GM12875 (cell line): ENCODE data around the gene DDA1.
"Not testable (repeated sequence)": the region's sequence is repeated elsewhere in the genome, so short reads cannot be mapped to it uniquely, and the experiment has no call there.

Experiments
- H3K4me3 ChIP-seq: one replicate; pipeline ENCODE4 v1.5.1; 2011; ENCODE audit warnings: low read depth, low read length, control low read depth
- TF ChIP-seq, protein P1 (sequence below): IDR thresholded peaks from 2 replicates; pipeline ENCODE4 v1.5.1; 2011; ENCODE audit warnings: low read depth, mild to moderate bottlenecking, control low read depth, inconsistent platforms, low read length, moderate library complexity, borderline replicate concordance; ENCODE audit not compliant: insufficient read depth

Gene DDA1

DNA sequence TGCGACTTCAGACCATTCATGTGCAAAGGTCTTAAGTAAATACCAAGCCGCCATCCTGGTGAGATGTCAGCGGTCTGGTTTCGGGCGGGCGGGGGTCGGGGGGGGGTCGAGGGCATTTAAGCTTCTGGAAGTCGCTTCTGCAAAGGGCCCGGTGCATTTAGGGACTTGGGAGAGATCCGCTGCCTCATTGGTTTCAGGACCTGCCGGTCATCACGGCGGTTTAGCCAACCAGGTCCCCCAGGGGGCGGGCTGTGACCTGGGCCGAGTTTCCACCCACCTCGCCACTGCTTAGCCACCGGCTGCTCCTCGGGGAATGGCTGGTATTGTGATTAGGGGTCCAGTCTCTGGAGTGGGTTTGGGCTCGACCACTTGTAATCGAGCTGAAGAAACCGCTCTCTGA lies 19.9 kb upstream of the DDA1 start:
- TF ChIP-seq, protein P1, sequence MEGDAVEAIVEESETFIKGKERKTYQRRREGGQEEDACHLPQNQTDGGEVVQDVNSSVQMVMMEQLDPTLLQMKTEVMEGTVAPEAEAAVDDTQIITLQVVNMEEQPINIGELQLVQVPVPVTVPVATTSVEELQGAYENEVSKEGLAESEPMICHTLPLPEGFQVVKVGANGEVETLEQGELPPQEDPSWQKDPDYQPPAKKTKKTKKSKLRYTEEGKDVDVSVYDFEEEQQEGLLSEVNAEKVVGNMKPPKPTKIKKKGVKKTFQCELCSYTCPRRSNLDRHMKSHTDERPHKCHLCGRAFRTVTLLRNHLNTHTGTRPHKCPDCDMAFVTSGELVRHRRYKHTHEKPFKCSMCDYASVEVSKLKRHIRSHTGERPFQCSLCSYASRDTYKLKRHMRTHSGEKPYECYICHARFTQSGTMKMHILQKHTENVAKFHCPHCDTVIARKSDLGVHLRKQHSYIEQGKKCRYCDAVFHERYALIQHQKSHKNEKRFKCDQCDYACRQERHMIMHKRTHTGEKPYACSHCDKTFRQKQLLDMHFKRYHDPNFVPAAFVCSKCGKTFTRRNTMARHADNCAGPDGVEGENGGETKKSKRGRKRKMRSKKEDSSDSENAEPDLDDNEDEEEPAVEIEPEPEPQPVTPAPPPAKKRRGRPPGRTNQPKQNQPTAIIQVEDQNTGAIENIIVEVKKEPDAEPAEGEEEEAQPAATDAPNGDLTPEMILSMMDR: no peak
- no peak overlapping the region for H3K4me3 ChIP-seq

- H3K4me3 ChIP-seq: peak overlapping the region; percentile 71
- TF ChIP-seq, protein P1: peak; percentile 77; the same call in 1 of the 2 replicates
These were observed 16.9 kb upstream of the DDA1 start for GRCh38 chr19:17292301-17293074.

- no peak overlapping the region for H3K4me3 ChIP-seq
- TF ChIP-seq, protein P1: no peak
These were observed 15.8 kb upstream of the DDA1 start for GRCh38 chr19:17293605-17294004.

DNA sequence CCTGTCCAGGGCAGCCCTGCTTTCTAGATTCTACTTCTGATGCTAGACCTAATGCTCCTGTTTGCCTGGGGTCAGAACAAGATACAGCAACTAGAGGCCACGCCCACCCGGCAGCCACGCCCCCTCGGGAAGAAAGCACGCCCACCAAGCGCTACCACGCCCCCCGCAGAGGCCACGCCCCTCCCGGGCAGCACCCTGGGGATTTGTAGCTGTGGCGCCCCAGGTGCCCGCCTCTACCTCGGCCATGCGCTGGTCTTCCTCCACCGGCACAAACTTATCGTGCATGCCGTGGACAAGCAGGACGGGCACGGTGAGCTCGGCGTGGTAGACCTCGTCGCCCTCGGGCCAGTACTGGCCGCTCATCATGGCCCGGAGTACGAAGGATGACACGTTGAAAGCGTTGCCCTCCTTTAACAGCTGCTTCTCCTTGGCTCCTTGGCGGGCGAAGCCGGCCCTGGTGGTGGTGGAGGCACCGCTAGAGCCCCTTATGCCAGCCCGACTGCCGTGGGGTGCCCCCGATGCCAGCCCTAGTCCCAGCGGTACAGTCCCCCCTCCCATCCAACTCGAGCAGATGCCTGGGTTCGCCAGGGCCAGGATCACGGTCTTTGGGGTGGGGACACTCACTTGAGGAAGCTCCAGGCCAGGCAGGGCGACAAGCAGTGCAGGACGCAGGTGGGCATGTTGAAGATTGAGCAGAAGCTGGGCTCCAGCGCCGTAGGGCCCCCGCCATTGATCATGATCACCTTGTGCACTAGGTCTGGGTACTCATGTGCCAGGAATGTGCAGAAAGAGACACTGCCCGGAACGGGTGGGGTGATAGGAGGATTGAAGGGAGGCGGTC lies 15.1 kb upstream of the DDA1 start:
- TF ChIP-seq, protein P1: no peak
- H3K4me3 ChIP-seq: no peak overlapping the region

- H3K4me3 ChIP-seq: not testable (repeated sequence)
These were observed 13.8 kb upstream of the DDA1 start for GRCh38 chr19:17295551-17295950.

GRCh38 chr19:17296273-17296672 lies 13.1 kb upstream of the DDA1 start:
- H3K4me3 ChIP-seq: no peak overlapping the region
- TF ChIP-seq, protein P1: no peak

- TF ChIP-seq, protein P1: no peak
- no peak overlapping the region for H3K4me3 ChIP-seq
These were observed 12.4 kb upstream of the DDA1 start for GRCh38 chr19:17296976-17297375.
